ENCODE data around the gene NEUROD4.
"Not testable (repeated sequence)": the region's sequence is repeated elsewhere in the genome, so short reads cannot be mapped to it uniquely, and the experiment has no call there.

NEUROD4 gene, protein sequence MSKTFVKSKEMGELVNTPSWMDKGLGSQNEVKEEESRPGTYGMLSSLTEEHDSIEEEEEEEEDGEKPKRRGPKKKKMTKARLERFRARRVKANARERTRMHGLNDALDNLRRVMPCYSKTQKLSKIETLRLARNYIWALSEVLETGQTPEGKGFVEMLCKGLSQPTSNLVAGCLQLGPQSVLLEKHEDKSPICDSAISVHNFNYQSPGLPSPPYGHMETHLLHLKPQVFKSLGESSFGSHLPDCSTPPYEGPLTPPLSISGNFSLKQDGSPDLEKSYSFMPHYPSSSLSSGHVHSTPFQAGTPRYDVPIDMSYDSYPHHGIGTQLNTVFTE

GRCh38 chr12:55019784-55020183 is at the start of gene NEUROD4:
Gene NEUROD4, plus strand, starts transcription at chr12:55019974. Its CDS starts 6,466 bp downstream, at chr12:55026440.
- intact Hi-C loops (cut with DNase I): no loop called here
- peak in 33 of 42 donors; percentile 5 to 55 (median 29) for DNase-seq

GRCh38 chr12:54970741-54971140 is 49.0 kb upstream of the NEUROD4 start:
- peak in 33 of 42 donors; percentile 19 to 86 (median 57) for DNase-seq
- intact Hi-C loops (cut with DNase I): no loop called here

DNA sequence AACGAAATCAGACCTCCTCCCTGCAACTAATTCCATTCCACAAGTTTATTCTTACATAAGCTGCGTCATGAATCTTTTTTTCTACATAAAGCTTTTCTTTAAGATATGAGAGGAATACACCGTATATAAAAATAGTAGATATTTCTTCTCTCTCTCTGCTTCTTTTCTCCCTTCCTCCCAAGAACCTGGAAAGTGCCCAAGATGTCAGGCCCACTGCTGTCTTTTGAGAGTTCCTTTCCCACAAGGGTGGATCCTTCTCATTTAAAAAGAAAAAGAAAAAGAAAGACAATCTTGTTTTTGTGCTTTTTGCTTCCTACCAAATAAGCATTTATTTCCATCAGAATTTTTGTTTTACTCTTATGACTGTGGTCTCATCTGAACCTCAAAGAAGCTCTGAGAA is 46.2 kb upstream of the NEUROD4 start:
- intact Hi-C loops (cut with DNase I): no loop called here
- DNase-seq: peak in 1 of 42 donors; percentile 32

GRCh38 chr12:54974279-54974678 is 45.5 kb upstream of the NEUROD4 start:
- intact Hi-C loops (cut with DNase I): no loop called here
- DNase-seq: peak in 1 of 42 donors; percentile 34

- intact Hi-C loops (cut with DNase I): loop anchor here (5.0 kb wide), 1 partner anchor 97 kb away; no protein-coding TSS in a partner anchor
- DNase-seq: peak in 5 of 42 donors; percentile 21 to 44 (median 35)
Observed at GRCh38 chr12:54975272-54975671, 44.5 kb upstream of the NEUROD4 start.

- no peak for DNase-seq
- intact Hi-C loops (cut with DNase I): loop anchor here (5.0 kb wide), 1 partner anchor 96 kb away; no protein-coding TSS in a partner anchor
Observed at GRCh38 chr12:54975875-54976274, 43.9 kb upstream of the NEUROD4 start.

DNA sequence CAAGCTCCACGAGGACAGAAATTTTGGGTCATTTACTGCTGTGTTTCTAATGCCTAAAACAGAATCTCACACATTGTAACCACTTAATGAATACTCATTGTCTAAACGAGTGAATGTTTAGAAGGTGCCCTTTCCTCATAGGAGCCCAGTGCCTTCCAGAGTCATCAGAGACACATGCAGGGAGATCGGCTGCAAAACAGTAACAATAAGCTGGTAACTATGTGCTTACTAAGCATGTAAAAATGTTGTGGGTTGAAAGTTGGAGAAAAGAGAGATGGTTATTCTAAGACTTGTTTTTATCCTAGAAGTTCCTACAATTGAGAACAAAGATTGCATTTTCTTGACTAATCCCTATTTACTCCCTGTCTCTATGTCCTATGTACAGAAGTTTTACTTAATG is 42.6 kb upstream of the NEUROD4 start:
- intact Hi-C loops (cut with DNase I): loop anchor here (5.0 kb wide), 1 partner anchor 95 kb away; no protein-coding TSS in a partner anchor

DNA sequence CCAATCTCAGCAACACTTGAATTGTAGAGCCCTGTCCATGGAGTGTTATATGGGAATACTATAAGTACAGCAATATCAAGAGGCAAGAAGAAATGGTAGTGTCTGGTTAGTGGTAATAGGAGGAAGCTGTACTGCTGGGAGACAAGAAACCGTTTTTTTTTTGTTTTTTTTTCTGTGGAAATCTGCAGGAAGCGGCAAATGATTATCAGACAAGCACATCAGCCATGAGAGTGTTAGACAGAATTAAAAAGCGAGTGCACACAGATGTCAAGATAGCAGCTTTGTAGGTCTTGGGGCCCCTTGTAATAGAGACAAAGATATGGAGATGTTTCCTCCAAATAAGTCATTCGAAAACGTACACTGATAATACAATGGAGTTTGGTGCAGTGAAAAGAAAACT is 41.9 kb upstream of the NEUROD4 start:
- intact Hi-C loops (cut with DNase I): loop anchor here (5.0 kb wide), 1 partner anchor 94 kb away; no protein-coding TSS in a partner anchor

More for the DNA sequence above, 42.6 kb upstream of the NEUROD4 start:
- no peak for DNase-seq

GRCh38 chr12:54980341-54980740 is 39.4 kb upstream of the NEUROD4 start:
- intact Hi-C loops (cut with DNase I): no loop called here
- no peak for DNase-seq

More for the DNA sequence above, 41.9 kb upstream of the NEUROD4 start:
- no peak for DNase-seq

DNA sequence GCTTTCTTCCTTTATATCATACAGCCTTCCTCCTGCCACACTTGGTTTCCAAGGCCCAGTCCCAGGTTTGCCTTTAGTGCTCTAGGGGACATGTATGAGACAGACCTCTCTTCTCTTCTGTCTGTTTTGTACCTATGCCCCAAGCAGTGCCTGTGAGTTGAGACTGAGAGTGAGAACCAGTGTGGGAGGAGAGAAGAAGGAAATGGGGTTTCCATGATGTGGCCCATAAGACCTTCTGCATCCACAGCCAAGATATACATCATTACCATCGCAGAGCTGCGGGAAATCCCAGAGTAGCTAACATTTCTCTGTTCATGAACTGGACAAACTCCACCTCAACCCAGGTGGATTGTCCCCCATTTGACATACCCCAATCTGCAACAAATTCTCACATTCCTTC is 38.0 kb upstream of the NEUROD4 start:
- DNase-seq: no peak
- intact Hi-C loops (cut with DNase I): no loop called here

GRCh38 chr12:54983536-54984101 is 36.2 kb upstream of the NEUROD4 start:
- DNase-seq: no peak
- intact Hi-C loops (cut with DNase I): no loop called here

DNA sequence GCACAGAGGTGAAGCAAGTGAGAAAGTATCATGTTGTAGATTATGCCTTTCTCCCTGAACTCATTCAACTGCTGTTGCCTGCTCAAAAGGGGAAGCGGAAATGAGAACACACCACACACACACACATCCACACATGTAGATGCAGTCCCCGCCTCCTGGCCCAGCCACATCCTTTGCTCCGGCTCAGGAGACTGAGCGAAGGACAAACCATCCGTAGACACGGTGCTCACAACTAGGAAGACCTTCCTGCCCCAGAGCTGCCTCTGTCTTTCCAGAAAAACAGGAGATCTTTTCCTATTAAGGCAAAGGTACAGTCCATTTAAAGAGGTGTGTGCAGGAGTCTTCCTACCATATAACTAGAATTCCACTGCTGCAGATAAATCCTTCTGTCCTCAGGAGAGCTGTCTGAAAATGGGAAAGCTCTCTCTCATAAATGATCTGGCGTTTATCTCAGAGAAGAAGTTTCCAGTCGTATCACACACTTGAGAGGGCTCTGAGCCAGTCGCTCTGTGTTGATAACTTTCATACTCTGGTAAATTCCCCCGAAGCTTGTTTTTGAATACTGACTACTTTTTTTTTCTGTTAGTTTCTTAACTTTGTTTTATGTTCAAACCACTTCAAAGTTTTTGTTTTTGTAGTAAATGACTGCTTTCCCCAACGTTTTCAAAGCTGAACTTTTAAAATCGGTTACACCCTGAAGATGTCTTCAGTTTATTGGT is 35.0 kb upstream of the NEUROD4 start, which contains the start of gene TESPA1:
Gene TESPA1, minus strand, starts transcription at position 105 of the 719 bp plus-strand sequence. CDS start 10,200 bp downstream, outside the sequence.
- peak in 16 of 42 donors; percentile 19 to 57 (median 35) for DNase-seq
- intact Hi-C loops (cut with DNase I): no loop called here

- intact Hi-C loops (cut with DNase I): not testable (repeated sequence)
Observed at GRCh38 chr12:54986773-54987172, 33.0 kb upstream of the NEUROD4 start.

GRCh38 chr12:54987611-54988231 is 32.1 kb upstream of the NEUROD4 start:
- intact Hi-C loops (cut with DNase I): no loop called here
- DNase-seq: no peak

More at GRCh38 chr12:54986773-54987172, 33.0 kb upstream of the NEUROD4 start:
- DNase-seq: not testable (repeated sequence)

GRCh38 chr12:54988402-54989054 is 31.2 kb upstream of the NEUROD4 start:
- intact Hi-C loops (cut with DNase I): no loop called here
- DNase-seq: peak; percentile 72 to 96 (median 93)

DNA sequence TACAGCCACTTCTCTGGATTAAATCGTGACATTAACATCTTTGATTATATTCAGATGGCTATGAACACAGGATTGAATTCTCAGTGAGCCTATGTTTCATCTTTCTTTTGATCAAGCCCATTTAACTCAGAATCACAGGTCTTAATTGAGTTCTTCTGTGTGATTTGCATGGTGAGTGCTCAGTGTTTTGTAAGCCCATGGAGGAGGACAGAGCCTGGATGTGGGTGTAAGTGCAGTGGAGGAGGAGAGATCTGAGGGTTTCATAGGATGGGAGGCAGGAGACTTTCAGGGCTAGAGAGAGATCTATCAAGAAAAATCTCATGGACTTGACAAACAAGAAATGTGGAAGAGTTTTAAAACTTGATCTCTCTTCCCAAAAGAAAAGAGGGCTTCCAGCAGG is 29.9 kb upstream of the NEUROD4 start:
- DNase-seq: peak in 2 of 42 donors; percentile 22 to 52
- intact Hi-C loops (cut with DNase I): loop anchor here (10.0 kb wide), 1 partner anchor 155 kb away; no protein-coding TSS in a partner anchor

GRCh38 chr12:54991161-54991990 is 28.4 kb upstream of the NEUROD4 start:
- intact Hi-C loops (cut with DNase I): loop anchor here (10.0 kb wide), 1 partner anchor 153 kb away; no protein-coding TSS in a partner anchor
- peak in 5 of 42 donors; percentile 14 to 53 (median 46) for DNase-seq
